ENCODE measurements around the gene CD3D.

- no peak for TF ChIP-seq POLR2AphosphoS5 (IDR thresholded peaks at IDR 0.05)
- no peak for TF ChIP-seq EZH2 (IDR thresholded peaks at IDR 0.05; ENCODE audit: borderline replicate concordance, insufficient read depth, low read length, poor library complexity, severe bottlenecking)
These were observed 36.8 kb downstream of the CD3D start for GRCh38 chr11:118305726-118306125.
